GM23338 (cell line): ENCODE measurements around the gene SH3TC2. TPM values are rescaled to one million over a fixed set of nuclear protein-coding genes. Genes with fewer than 3 reads are reported as not detected.

Experiments
- ATAC-seq: fragments of 200-7000 bp; cut with Tn5 transposase; 3 replicates; pipeline ENCODE4 v1.9.1; 2020
- DNase-seq: peaks from one replicate; pipeline ENCODE4 v3.0.0-alpha.2; 2015; ENCODE audit warnings: low spot score
- H2AFZ ChIP-seq: fragments of 200-600 bp; sonication (generic); 2 replicates; pipeline ENCODE4 v1.8.0; 2016; ENCODE audit warnings: antibody characterized with exemption, mild to moderate bottlenecking, moderate library complexity
- H3F3A ChIP-seq: fragments of 200-600 bp; sonication (generic); replicated peaks from 2 replicates; pipeline ENCODE4 v1.8.0; 2017; ENCODE audit warnings: antibody characterized with exemption, mixed run types, low read depth
- H3K27ac ChIP-seq: fragments of 200-600 bp; sonication (generic); 2 replicates; pipeline ENCODE4 v1.6.1; 2016; ENCODE audit warnings: low read depth
- H3K27me3 ChIP-seq: fragments of 200-600 bp; sonication (generic); 2 replicates; pipeline ENCODE4 v1.8.0; 2016; ENCODE audit warnings: mild to moderate bottlenecking, mixed run types, moderate library complexity; ENCODE audit not compliant: insufficient read depth
- H3K36me3 ChIP-seq: fragments of 200-600 bp; sonication (generic); 2 replicates; pipeline ENCODE4 v1.8.0; 2016; ENCODE audit warnings: mild to moderate bottlenecking; ENCODE audit not compliant: insufficient read depth
- H3K4me1 ChIP-seq: fragments of 200-600 bp; sonication (generic); 2 replicates; pipeline ENCODE4 v1.8.0; 2016; ENCODE audit warnings: mild to moderate bottlenecking, moderate library complexity; ENCODE audit not compliant: insufficient read depth
- H3K4me2 ChIP-seq: fragments of 200-600 bp; sonication (generic); 2 replicates; pipeline ENCODE4 v1.7.1; 2017; ENCODE audit warnings: mixed run types
- H3K4me3 ChIP-seq: fragments of 200-600 bp; sonication (generic); 2 replicates; pipeline ENCODE4 v1.6.1; 2016; ENCODE audit warnings: mixed run types
- H3K79me2 ChIP-seq: fragments of 200-600 bp; sonication (generic); replicated peaks from 2 replicates; pipeline ENCODE4 v1.8.0; 2017; ENCODE audit warnings: mild to moderate bottlenecking; ENCODE audit not compliant: insufficient read depth
- H3K9me2 ChIP-seq: fragments of 200-600 bp; sonication (generic); 2 replicates; pipeline ENCODE4 v1.8.0; 2017; ENCODE audit not compliant: insufficient read depth
- H4K20me1 ChIP-seq: fragments of 200-600 bp; sonication (generic); replicated peaks from 2 replicates; pipeline ENCODE4 v1.8.0; 2017; ENCODE audit warnings: mild to moderate bottlenecking; ENCODE audit not compliant: insufficient read depth
- H3K27ac Mint-ChIP-seq: 2 replicates; pipeline ENCODE4 v1.8.0; 2020; ENCODE audit warnings: inconsistent platforms, mild to moderate bottlenecking, moderate library complexity, mixed read lengths
- H3K27me3 Mint-ChIP-seq: 3 replicates; pipeline ENCODE4 v1.8.0; 2022; ENCODE audit warnings: low read depth, mild to moderate bottlenecking, moderate library complexity, mixed read lengths, inconsistent platforms; ENCODE audit not compliant: insufficient read depth, poor library complexity
- H3K36me3 Mint-ChIP-seq: 3 replicates; pipeline ENCODE4 v1.8.0; 2021; ENCODE audit warnings: low read depth, mild to moderate bottlenecking, inconsistent platforms, moderate library complexity, mixed read lengths
- H3K4me1 Mint-ChIP-seq: 3 replicates; pipeline ENCODE4 v1.8.0; 2020; ENCODE audit warnings: mild to moderate bottlenecking, inconsistent platforms, mixed read lengths
- H3K4me3 Mint-ChIP-seq: 3 replicates; pipeline ENCODE4 v1.8.0; 2021; ENCODE audit warnings: moderate library complexity, mild to moderate bottlenecking, inconsistent platforms, mixed read lengths
- H3K9me3 Mint-ChIP-seq: 3 replicates; pipeline ENCODE4 v1.8.0; 2020; ENCODE audit warnings: moderate library complexity, mild to moderate bottlenecking, inconsistent platforms, mixed read lengths
- CREB1 ChIP-seq: fragments of 250-450 bp; sonication (Bioruptor Pico); IDR thresholded peaks from 2 replicates; pipeline ENCODE4 v1.5.0; 2020; ENCODE audit warnings: low read depth, mild to moderate bottlenecking, moderate library complexity
- ETS1 ChIP-seq: IDR thresholded peaks from 2 replicates; pipeline ENCODE4 v1.6.1; 2016; ENCODE audit warnings: antibody characterized with exemption
- EZH2 ChIP-seq: fragments of 200-600 bp; sonication (generic); IDR thresholded peaks from one replicate; pipeline ENCODE4 v1.8.0; 2017; ENCODE audit warnings: antibody characterized with exemption, mild to moderate bottlenecking, low read depth; ENCODE audit not compliant: unreplicated experiment
- JUNB ChIP-seq: IDR thresholded peaks from one replicate; pipeline ENCODE4 v1.6.1; 2016; ENCODE audit warnings: antibody characterized with exemption; ENCODE audit not compliant: unreplicated experiment
- NANOG ChIP-seq: IDR thresholded peaks from 2 replicates; pipeline ENCODE4 v1.6.1; 2016; ENCODE audit warnings: antibody characterized with exemption, borderline replicate concordance
- POLR2AphosphoS5 ChIP-seq: IDR thresholded peaks from 2 replicates; pipeline ENCODE4 v1.6.1; 2016; ENCODE audit warnings: antibody characterized with exemption, low read depth
- REST ChIP-seq: IDR thresholded peaks from one replicate; pipeline ENCODE4 v1.6.1; 2018; ENCODE audit warnings: antibody characterized with exemption; ENCODE audit not compliant: unreplicated experiment
- ZNF114 ChIP-seq: fragments of 250-450 bp; sonication (Bioruptor Pico); IDR thresholded peaks from 2 replicates; pipeline ENCODE4 v1.5.0; 2020; ENCODE audit warnings: mild to moderate bottlenecking, moderate library complexity
- polyA plus RNA-seq: library from polyadenylated mRNA; unstranded; fragments of >200 nt; fragmentation: Nextera tagmentation; extraction: Ambion mirVana; gene quantifications from 2 replicates; pipeline ENCODE4 v1.2.1, GENCODE V29; 2016
- total RNA-seq: library from RNA; depleted of rRNA; stranded (reverse); fragments of >200 nt; shearing (Covaris generic); gene quantifications from 2 replicates; pipeline ENCODE4 v1.2.3, GENCODE V29; 2014

The SH3TC2 gene
- total and polyA plus RNA-seq, 2 experiments from 2014 or later, result 0.10 to 0.17 TPM

DNA sequence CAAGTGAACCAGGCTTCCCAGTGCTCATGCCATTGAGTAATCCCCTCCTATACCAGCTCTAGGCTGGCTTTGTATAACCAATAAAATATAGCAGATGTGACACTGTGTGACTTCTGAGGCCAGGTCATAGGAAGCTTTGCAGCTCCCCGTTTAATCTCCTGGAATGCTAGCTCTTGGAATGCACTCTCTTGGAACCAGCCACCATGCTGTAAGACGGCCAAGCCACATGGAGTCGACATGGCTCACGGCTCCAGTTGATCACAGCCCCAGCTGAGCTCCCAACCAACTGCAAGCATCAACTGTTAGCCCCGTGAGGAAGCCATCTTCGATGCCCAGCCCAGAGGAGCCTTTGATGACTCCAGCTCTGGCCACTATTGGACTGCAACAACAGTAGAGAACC is 74.5 kb downstream of the SH3TC2 start:
- DNase-seq (no peak), ATAC-seq (no peak)
- no peaks in the 10 kb centered on the region for H3K27me3 Mint-ChIP-seq
- no peak overlapping the region for H3K27ac Mint-ChIP-seq
- no peaks in the 10 kb centered on the region for H3K36me3 Mint-ChIP-seq
- TF ChIP-seq REST, result no peak
- no peak for TF ChIP-seq EZH2
- Histone ChIP-seq H3K79me2 (no peaks in the 10 kb centered on the region), H3K36me3 (no peaks in the 10 kb centered on the region), H3F3A (no peaks in the 10 kb centered on the region), H3K9me2 (no peaks in the 10 kb centered on the region; the same call in 1 of the 2 replicates), H3K4me1 (peaks cover 8% of the 10 kb centered on the region; the same call in 1 of the 2 replicates), H3K27me3 (no peaks in the 10 kb centered on the region), H3K4me3 (no peak overlapping the region), H4K20me1 (no peaks in the 10 kb centered on the region), H2AFZ (no peak overlapping the region), H3K4me2 (no peak overlapping the region), H3K27ac (no peak overlapping the region)
- peaks cover 19% of the 10 kb centered on the region; the same call in 2 of the 3 replicates for H3K4me1 Mint-ChIP-seq
- no peaks in the 10 kb centered on the region for H3K9me3 Mint-ChIP-seq
- no peak overlapping the region for H3K4me3 Mint-ChIP-seq

DNA sequence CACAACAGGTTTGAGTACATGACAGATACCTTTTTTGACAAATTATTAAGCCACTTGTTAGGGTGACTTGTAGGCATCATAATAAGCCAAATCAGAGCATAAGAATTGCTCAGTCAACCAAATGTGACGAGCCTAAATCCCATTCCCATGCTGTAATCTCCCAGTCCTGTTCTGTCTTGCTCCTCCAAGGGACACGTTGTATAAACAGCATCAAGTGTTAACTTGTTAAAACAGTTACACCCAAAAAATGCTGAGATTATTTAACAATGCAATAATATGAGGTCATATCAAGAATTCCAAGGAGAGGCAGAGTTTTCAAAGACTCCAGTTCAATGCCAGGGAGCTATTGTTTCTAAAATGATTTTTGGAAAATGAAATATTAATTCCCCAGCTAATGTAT is 76.2 kb downstream of the SH3TC2 start:
- H3K4me2 ChIP-seq, result no peak overlapping the region
- H3K27ac ChIP-seq, result no peak overlapping the region
- no peaks in the 10 kb centered on the region for H3K9me3 Mint-ChIP-seq
- ATAC-seq (no peak), DNase-seq (no peak)
- no peaks in the 10 kb centered on the region for H3K27me3 ChIP-seq
- peaks cover 15% of the 10 kb centered on the region for H3K4me1 ChIP-seq
- H2AFZ ChIP-seq, result no peak overlapping the region
- H3K9me2 ChIP-seq, result no peaks in the 10 kb centered on the region; the same call in 1 of the 2 replicates
- H3K27me3 Mint-ChIP-seq, result no peaks in the 10 kb centered on the region
- H3K36me3 Mint-ChIP-seq, result no peaks in the 10 kb centered on the region
- no peaks in the 10 kb centered on the region for H3K79me2 ChIP-seq
- no peaks in the 10 kb centered on the region for H3F3A ChIP-seq
- H3K36me3 ChIP-seq, result no peaks in the 10 kb centered on the region
- H3K27ac Mint-ChIP-seq, result no peak overlapping the region
- peaks cover 23% of the 10 kb centered on the region; the same call in 2 of the 3 replicates for H3K4me1 Mint-ChIP-seq
- no peaks in the 10 kb centered on the region for H4K20me1 ChIP-seq
- no peak overlapping the region for H3K4me3 Mint-ChIP-seq
- no peak overlapping the region for H3K4me3 ChIP-seq
- TF ChIP-seq JUNB (no peak), CREB1 (no peak), ZNF114 (CRISPR knock-in tag) (no peak), POLR2AphosphoS5 (no peak), REST (no peak), NANOG (no peak), ETS1 (no peak)
